Fibroblast of peridontal ligament (primary cell): ENCODE data around the gene ICAM5.
"Not testable (repeated sequence)": the region's sequence is repeated elsewhere in the genome, so short reads cannot be mapped to it uniquely, and the experiment has no call there.

Source experiments
- DNase-seq: peaks from one replicate; pipeline ENCODE4 v3.0.0-alpha.2; 2010; ENCODE audit errors: extremely low read depth

ICAM5 gene

GRCh38 chr19:10318807-10319682 is 29.3 kb downstream of the ICAM5 start:
- DNase-seq: no peak

- DNase-seq: no peak
Observed at GRCh38 chr19:10320602-10321416, 31.1 kb downstream of the ICAM5 start.

GRCh38 chr19:10321417-10321797 is 31.7 kb downstream of the ICAM5 start:
- DNase-seq: no peak

GRCh38 chr19:10321874-10322835 is 32.4 kb downstream of the ICAM5 start:
- no peak for DNase-seq

GRCh38 chr19:10325732-10326131 is 36.0 kb downstream of the ICAM5 start:
- DNase-seq: no peak

- DNase-seq: no peak
Observed at GRCh38 chr19:10327793-10328192, 38.0 kb downstream of the ICAM5 start.

- DNase-seq: no peak
Observed at GRCh38 chr19:10328558-10329429, 39.0 kb downstream of the ICAM5 start.

GRCh38 chr19:10329555-10329954 is 39.8 kb downstream of the ICAM5 start:
- DNase-seq: no peak

- DNase-seq: no peak
Observed at GRCh38 chr19:10332158-10332964, 42.6 kb downstream of the ICAM5 start.

- DNase-seq: peak; percentile 94
Observed at GRCh38 chr19:10332965-10333757, 43.4 kb downstream of the ICAM5 start, which contains the start of gene RAVER1. Gene RAVER1, minus strand, starts transcription at chr19:10333529. Its CDS starts 22 bp downstream, at chr19:10333507.

- DNase-seq: no peak
Observed at GRCh38 chr19:10333758-10334587, 44.2 kb downstream of the ICAM5 start.

GRCh38 chr19:10334588-10335351 is 45.0 kb downstream of the ICAM5 start:
- peak; percentile 91 for DNase-seq

GRCh38 chr19:10335352-10335985 is 45.7 kb downstream of the ICAM5 start:
- DNase-seq: no peak

GRCh38 chr19:10336725-10337124 is 47.0 kb downstream of the ICAM5 start:
- not testable (repeated sequence) for DNase-seq

- DNase-seq: no peak
Observed at GRCh38 chr19:10338940-10339339, 49.2 kb downstream of the ICAM5 start.

- no peak for DNase-seq
Observed at GRCh38 chr19:10339380-10339960, 49.7 kb downstream of the ICAM5 start, which contains the start of gene ICAM3. Gene ICAM3, minus strand, starts transcription at chr19:10339624. Its CDS starts 10 bp downstream, at chr19:10339614.
